ENCODE measurements around the gene LIX1. TPM values are rescaled to one million over a fixed set of nuclear protein-coding genes. Genes with fewer than 3 reads are reported as not detected.

LIX1 gene
- total and polyA plus RNA-seq, 8 donors = 0.12 to 1.8 (median 1.3) TPM; not detected in 3

GRCh38 chr5:97093193-97093592 lies 49.2 kb downstream of the LIX1 start:
- DNase-seq = no peak
- intact Hi-C loops (cut with DNase I; ENCODE audit: low total_unique reads) = no loop called here

GRCh38 chr5:97090944-97091343 lies 51.5 kb downstream of the LIX1 start:
- Histone ChIP-seq H3K4me1 (no peaks in the 10 kb centered on the region), H3K4me3 (no peak overlapping the region), H3K27me3 (no peaks in the 10 kb centered on the region), H3K36me3 (no peaks in the 10 kb centered on the region), H3K27ac (no peak overlapping the region), H3K9me3 (no peaks in the 10 kb centered on the region)
- no peak for DNase-seq
- intact Hi-C loops (cut with DNase I; ENCODE audit: low total_unique reads) = no loop called here
- WGBS, 5 donors = 78 to 91% (median 81%) methylated on average over 3 of the region's 3 CpGs
- TF ChIP-seq POLR2A (IDR thresholded peaks at IDR 0.05) (no peak), POLR2AphosphoS5 (IDR thresholded peaks at IDR 0.05) (no peak), EP300 (IDR thresholded peaks at IDR 0.05) (no peak), CTCF (IDR thresholded peaks at IDR 0.05) (no peak)

More at GRCh38 chr5:97093193-97093592, 49.2 kb downstream of the LIX1 start:
- Histone ChIP-seq H3K27me3 (no peaks in the 10 kb centered on the region), H3K27ac (no peak overlapping the region), H3K4me1 (peaks cover 0 to 8% (median 0%) of the 10 kb centered on the region in 4 donors), H3K9me3 (no peaks in the 10 kb centered on the region), H3K36me3 (no peaks in the 10 kb centered on the region), H3K4me3 (no peak overlapping the region)
- TF ChIP-seq EP300 (IDR thresholded peaks at IDR 0.05) = no peak
- TF ChIP-seq POLR2AphosphoS5 (IDR thresholded peaks at IDR 0.05) = no peak

GRCh38 chr5:97089149-97089801 lies 53.1 kb downstream of the LIX1 start:
- Histone ChIP-seq H3K4me3 (no peak overlapping the region), H3K36me3 (no peaks in the 10 kb centered on the region), H3K4me1 (peaks cover 0 to 4% (median 0%) of the 10 kb centered on the region in 4 donors), H3K27ac (no peak overlapping the region), H3K9me3 (peaks cover 0 to 12% (median 3%) of the 10 kb centered on the region in 4 donors), H3K27me3 (no peaks in the 10 kb centered on the region)
- 81 to 96% (median 91%) methylated on average over 6 of the region's 6 CpGs for WGBS, 5 donors
- intact Hi-C loops (cut with DNase I; ENCODE audit: low total_unique reads) = no loop called here
- no peak for DNase-seq
- no peak for TF ChIP-seq POLR2AphosphoS5 (IDR thresholded peaks at IDR 0.05)
- no peak for TF ChIP-seq POLR2A (IDR thresholded peaks at IDR 0.05)
- no peak for TF ChIP-seq EP300 (IDR thresholded peaks at IDR 0.05)

- WGBS, 5 donors = 81 to 98% (median 84%) methylated on average over 2 of the region's 2 CpGs
- no peaks in the 10 kb centered on the region for H3K36me3 ChIP-seq
- DNase-seq = no peak
Observed at GRCh38 chr5:97088774-97089148, 53.6 kb downstream of the LIX1 start.

GRCh38 chr5:97087138-97087537 lies 55.3 kb downstream of the LIX1 start:
- H3K36me3 ChIP-seq = no peaks in the 10 kb centered on the region
- H3K27ac ChIP-seq = no peak overlapping the region
- no peak overlapping the region for H3K4me3 ChIP-seq
- DNase-seq = no peak
- 68 to 84% (median 79%) methylated on average over 4 of the region's 4 CpGs for WGBS, 5 donors
- intact Hi-C loops (cut with DNase I; ENCODE audit: low total_unique reads) = no loop called here
- H3K27me3 ChIP-seq = no peaks in the 10 kb centered on the region
- peaks cover 0 to 12% (median 3%) of the 10 kb centered on the region in 4 donors for H3K9me3 ChIP-seq
- TF ChIP-seq POLR2AphosphoS5 (IDR thresholded peaks at IDR 0.05) (no peak), POLR2A (IDR thresholded peaks at IDR 0.05) (no peak), CTCF (IDR thresholded peaks at IDR 0.05) (no peak), EP300 (IDR thresholded peaks at IDR 0.05) (no peak)
- peaks cover 0 to 4% (median 0%) of the 10 kb centered on the region in 4 donors for H3K4me1 ChIP-seq

More at GRCh38 chr5:97088774-97089148, 53.6 kb downstream of the LIX1 start:
- Histone ChIP-seq H3K4me3 (no peak overlapping the region), H3K27ac (no peak overlapping the region), H3K27me3 (no peaks in the 10 kb centered on the region), H3K9me3 (peaks cover 0 to 12% (median 3%) of the 10 kb centered on the region in 4 donors), H3K4me1 (peaks cover 0 to 4% (median 0%) of the 10 kb centered on the region in 4 donors)
- TF ChIP-seq CTCF (IDR thresholded peaks at IDR 0.05) = no peak
- TF ChIP-seq POLR2AphosphoS5 (IDR thresholded peaks at IDR 0.05) = no peak
- TF ChIP-seq EP300 (IDR thresholded peaks at IDR 0.05) = no peak
- TF ChIP-seq POLR2A (IDR thresholded peaks at IDR 0.05) = no peak
- intact Hi-C loops (cut with DNase I; ENCODE audit: low total_unique reads) = no loop called here
